A673 (cell line): ENCODE results near the gene SPON2. TPM values are rescaled to one million over a fixed set of nuclear protein-coding genes. Genes with fewer than 3 reads are reported as not detected.

ENCODE experiments used
- BruUV-seq: library from RNA; stranded (reverse); fragments of 400-500 nt; replicated peaks from 2 replicates; lab custom pipeline; 2021; lab: Mats Ljungman, UMichigan
- CTCF ChIA-PET: fragments of 300-600 bp; sonication (Branson Sonifier 250); formaldehyde crosslinking; loops from one replicate; lab custom pipeline; 2022; ENCODE audit warnings: antibody characterized with exemption; lab: Charles Lee
- POLR2A ChIA-PET: fragments of 300-600 bp; sonication (Branson Sonifier 250); formaldehyde crosslinking; loops from one replicate; lab custom pipeline; 2022; ENCODE audit warnings: antibody characterized with exemption; ENCODE audit not compliant: low non-redundant PET; lab: Charles Lee
- DNase-seq: peaks from one replicate; pipeline ENCODE4 v3.0.0-alpha.2; 2015; ENCODE audit warnings: low spot score
- H3K27ac ChIP-seq: fragments of 200-600 bp; sonication (generic); 2 replicates; pipeline ENCODE4 v1.5.1; 2016; ENCODE audit warnings: mixed run types, low read depth, mild to moderate bottlenecking, mixed read lengths, antibody characterized with exemption, low read length; ENCODE audit not compliant: poor library complexity, severe bottlenecking
- H3K27me3 ChIP-seq: fragments of 200-600 bp; sonication (generic); replicated peaks from 2 replicates; pipeline ENCODE4 v1.6.1; 2017; ENCODE audit warnings: mixed run types, low read depth, mild to moderate bottlenecking, mixed read lengths, antibody characterized with exemption, low read length; ENCODE audit not compliant: insufficient read depth, poor library complexity
- H3K36me3 ChIP-seq: fragments of 200-600 bp; sonication (generic); 2 replicates; pipeline ENCODE4 v1.6.1; 2016; ENCODE audit warnings: mixed run types, mild to moderate bottlenecking, mixed read lengths, antibody characterized with exemption, low read length; ENCODE audit not compliant: insufficient read depth, poor library complexity, severe bottlenecking
- H3K4me1 ChIP-seq: fragments of 200-600 bp; sonication (generic); 2 replicates; pipeline ENCODE4 v1.6.1; 2017; ENCODE audit warnings: mixed run types, mild to moderate bottlenecking, mixed read lengths, antibody characterized with exemption, low read length; ENCODE audit not compliant: insufficient read depth, poor library complexity, severe bottlenecking
- H3K4me3 ChIP-seq: fragments of 200-600 bp; sonication (generic); 2 replicates; pipeline ENCODE4 v1.5.1; 2016; ENCODE audit warnings: low read depth, mixed run types, mild to moderate bottlenecking, mixed read lengths, low read length; ENCODE audit not compliant: poor library complexity, severe bottlenecking
- H3K9me3 ChIP-seq: fragments of 200-600 bp; sonication (generic); 2 replicates; pipeline ENCODE4 v1.6.1; 2016; ENCODE audit warnings: mixed run types, low read depth, mild to moderate bottlenecking, mixed read lengths, antibody characterized with exemption, low read length; ENCODE audit not compliant: poor library complexity, severe bottlenecking
- CTCF ChIP-seq: fragments of 300-800, 200-600 bp; sonication (generic); conservative IDR thresholded peaks from 2 replicates; pipeline ENCODE4 v1.5.1; 2017; ENCODE audit warnings: low read depth, mild to moderate bottlenecking, antibody characterized with exemption, low read length, moderate library complexity, mixed read lengths
- EZH2 ChIP-seq: fragments of 200-600 bp; sonication (generic); IDR thresholded peaks from 2 replicates; pipeline ENCODE4 v1.6.1; 2017; ENCODE audit warnings: borderline replicate concordance, low read depth, mild to moderate bottlenecking, mixed read lengths, antibody characterized with exemption, low read length; ENCODE audit not compliant: poor library complexity, severe bottlenecking
- intact Hi-C: fragments of 100-400 bp; cut with micrococcal nuclease; formaldehyde crosslinking; loops from one replicate; pipeline ENCODE4 v1.10.0; 2022; ENCODE audit not compliant: unreplicated experiment
- total RNA-seq: library from RNA; stranded (reverse); gene quantifications from 2 replicates; pipeline ENCODE4 v1.2.3, GENCODE V29; 2021

Gene SPON2
- total RNA-seq, 1 experiment from 2014 or later = 2.3 TPM

- Histone ChIP-seq H3K27me3 (peaks cover 18% of the 10 kb centered on the region), H3K4me3 (no peak overlapping the region), H3K4me1 (no peaks in the 10 kb centered on the region), H3K36me3 (no peaks in the 10 kb centered on the region), H3K9me3 (peaks cover 5% of the 10 kb centered on the region), H3K27ac (no peak overlapping the region)
- ChIA-PET CTCF (interaction anchor here (0.6 kb wide), 1 partner anchor 109 kb away, joined by 3 read pairs; the partner anchor contains the start of gene MAEA), POLR2A (no interaction called here)
- no TSS peak for BruUV-seq
- intact Hi-C loops = no loop called here
- no peak for DNase-seq
- TF ChIP-seq EZH2 (no peak), CTCF (no peak)
Observed at GRCh38 chr4:1180663-1181062, 8.3 kb upstream of the SPON2 start.

- POLR2A ChIA-PET = no interaction called here
- no TSS peak for BruUV-seq
- Histone ChIP-seq H3K36me3 (no peaks in the 10 kb centered on the region), H3K4me1 (no peaks in the 10 kb centered on the region), H3K27ac (no peak overlapping the region), H3K27me3 (peaks cover 18% of the 10 kb centered on the region), H3K4me3 (no peak overlapping the region), H3K9me3 (peaks cover 5% of the 10 kb centered on the region)
- intact Hi-C loops = no loop called here
- TF ChIP-seq CTCF = no peak
- no peak for TF ChIP-seq EZH2
- CTCF ChIA-PET = interaction anchor here (0.6 kb wide), 1 partner anchor 110 kb away, joined by 3 read pairs; the partner anchor contains the start of gene MAEA
- DNase-seq = no peak
Observed at GRCh38 chr4:1179976-1180375, 7.6 kb upstream of the SPON2 start.

- Histone ChIP-seq H3K27ac (no peak overlapping the region), H3K9me3 (peaks cover 5% of the 10 kb centered on the region), H3K36me3 (no peaks in the 10 kb centered on the region), H3K4me1 (no peaks in the 10 kb centered on the region), H3K27me3 (peaks cover 15% of the 10 kb centered on the region), H3K4me3 (no peak overlapping the region)
- POLR2A ChIA-PET = no interaction called here
- intact Hi-C loops = no loop called here
- no TSS peak for BruUV-seq
- TF ChIP-seq CTCF (no peak), EZH2 (no peak)
- no peak for DNase-seq
- CTCF ChIA-PET = no interaction called here
Observed at GRCh38 chr4:1179089-1179441, 6.7 kb upstream of the SPON2 start.
